Right lobe of liver (tissue), 4 donors: ENCODE data around the gene LPAR3.

Experiments used
- POLR2A ChIP-seq: fragments of 450-650 bp; IDR thresholded peaks from one replicate; pipeline ENCODE4 v1.6.1; 2017; ENCODE audit warnings: antibody characterized with exemption, mild to moderate bottlenecking
- TF ChIP-seq, protein P1 (sequence below), 4 donors: fragments of 200-600 bp in 3 of 4; fragments of 450-650 bp in 1 of 4; IDR thresholded peaks; one replicate each; pipeline versions ENCODE4 v1.5.1 to v1.8.0; 2016 to 2022; ENCODE audit warnings: antibody characterized with exemption in 4 of 4, mild to moderate bottlenecking in 2 of 4
- donor health status: DM: no; HTN: no; CAD: no.
- donor health status: DM: no; HTN: no; CAD: no.
- donor health status: DM: no; HTN: yes; CAD: no.

GRCh38 chr1:84856726-84857270 is 36.2 kb downstream of the LPAR3 start:
- TF ChIP-seq, protein P1, sequence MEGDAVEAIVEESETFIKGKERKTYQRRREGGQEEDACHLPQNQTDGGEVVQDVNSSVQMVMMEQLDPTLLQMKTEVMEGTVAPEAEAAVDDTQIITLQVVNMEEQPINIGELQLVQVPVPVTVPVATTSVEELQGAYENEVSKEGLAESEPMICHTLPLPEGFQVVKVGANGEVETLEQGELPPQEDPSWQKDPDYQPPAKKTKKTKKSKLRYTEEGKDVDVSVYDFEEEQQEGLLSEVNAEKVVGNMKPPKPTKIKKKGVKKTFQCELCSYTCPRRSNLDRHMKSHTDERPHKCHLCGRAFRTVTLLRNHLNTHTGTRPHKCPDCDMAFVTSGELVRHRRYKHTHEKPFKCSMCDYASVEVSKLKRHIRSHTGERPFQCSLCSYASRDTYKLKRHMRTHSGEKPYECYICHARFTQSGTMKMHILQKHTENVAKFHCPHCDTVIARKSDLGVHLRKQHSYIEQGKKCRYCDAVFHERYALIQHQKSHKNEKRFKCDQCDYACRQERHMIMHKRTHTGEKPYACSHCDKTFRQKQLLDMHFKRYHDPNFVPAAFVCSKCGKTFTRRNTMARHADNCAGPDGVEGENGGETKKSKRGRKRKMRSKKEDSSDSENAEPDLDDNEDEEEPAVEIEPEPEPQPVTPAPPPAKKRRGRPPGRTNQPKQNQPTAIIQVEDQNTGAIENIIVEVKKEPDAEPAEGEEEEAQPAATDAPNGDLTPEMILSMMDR (IDR thresholded peaks at IDR 0.05), result no peak
- no peak for TF ChIP-seq POLR2A
